OCI-M2 (cell line): ENCODE results near the gene TRPM1.

Experiments used
- DNase-seq: peaks from one replicate; lab custom pipeline; 2025; ENCODE audit not compliant: unreplicated experiment; lab: John Stamatoyannopoulos, UW

TRPM1 gene

GRCh38 chr15:31049682-31050615 is 51.6 kb downstream of the TRPM1 start:
- no peak for DNase-seq

- no peak for DNase-seq
These were observed 52.4 kb downstream of the TRPM1 start for GRCh38 chr15:31049111-31049510.

- DNase-seq = no peak
These were observed 54.1 kb downstream of the TRPM1 start for GRCh38 chr15:31047437-31047836.

- no peak for DNase-seq
These were observed 54.7 kb downstream of the TRPM1 start for GRCh38 chr15:31046759-31047359.

- DNase-seq = no peak
These were observed 55.9 kb downstream of the TRPM1 start for GRCh38 chr15:31045606-31046005.

GRCh38 chr15:31042751-31043150 is 58.8 kb downstream of the TRPM1 start:
- no peak for DNase-seq

DNA sequence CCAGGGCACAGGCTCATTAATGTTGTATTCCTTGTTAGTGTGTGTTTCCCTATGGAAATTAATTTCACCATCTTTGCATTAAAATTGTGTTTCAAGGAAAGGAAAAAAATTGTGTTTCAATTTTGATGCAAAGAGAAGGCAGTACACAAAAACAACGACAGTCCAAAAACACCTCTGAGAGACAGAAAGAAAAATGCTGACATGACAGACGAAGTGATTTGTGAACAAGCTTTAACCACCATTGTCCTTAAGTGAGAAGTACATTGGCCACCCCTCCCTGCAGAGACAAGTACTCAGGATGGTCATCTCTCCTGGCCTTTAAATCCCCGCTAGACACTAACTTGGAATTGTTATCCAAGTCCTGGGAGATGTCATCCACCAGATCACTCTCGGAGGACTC is 59.9 kb downstream of the TRPM1 start:
- DNase-seq = no peak

DNA sequence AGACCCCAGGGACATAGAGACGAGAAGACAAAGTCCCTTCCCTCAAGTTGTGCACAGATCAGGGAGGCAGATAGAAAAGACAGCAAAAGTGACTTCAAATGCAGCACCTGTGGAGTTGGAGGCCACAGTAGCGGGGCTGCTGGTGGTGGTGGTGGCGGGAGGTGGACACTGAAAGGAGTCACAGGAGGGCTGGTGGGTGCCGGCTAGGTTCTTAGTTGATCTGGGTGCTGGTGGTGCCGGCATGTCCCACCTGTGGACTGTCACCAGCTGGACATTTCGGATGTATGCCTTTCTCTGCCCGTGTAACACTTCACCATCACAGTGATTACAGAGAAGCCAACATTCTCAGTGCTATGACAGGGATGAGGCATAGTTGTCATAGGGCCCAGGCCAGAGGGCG is 60.9 kb downstream of the TRPM1 start:
- no peak for DNase-seq

GRCh38 chr15:31039961-31040360 is 61.6 kb downstream of the TRPM1 start:
- DNase-seq = no peak

DNA sequence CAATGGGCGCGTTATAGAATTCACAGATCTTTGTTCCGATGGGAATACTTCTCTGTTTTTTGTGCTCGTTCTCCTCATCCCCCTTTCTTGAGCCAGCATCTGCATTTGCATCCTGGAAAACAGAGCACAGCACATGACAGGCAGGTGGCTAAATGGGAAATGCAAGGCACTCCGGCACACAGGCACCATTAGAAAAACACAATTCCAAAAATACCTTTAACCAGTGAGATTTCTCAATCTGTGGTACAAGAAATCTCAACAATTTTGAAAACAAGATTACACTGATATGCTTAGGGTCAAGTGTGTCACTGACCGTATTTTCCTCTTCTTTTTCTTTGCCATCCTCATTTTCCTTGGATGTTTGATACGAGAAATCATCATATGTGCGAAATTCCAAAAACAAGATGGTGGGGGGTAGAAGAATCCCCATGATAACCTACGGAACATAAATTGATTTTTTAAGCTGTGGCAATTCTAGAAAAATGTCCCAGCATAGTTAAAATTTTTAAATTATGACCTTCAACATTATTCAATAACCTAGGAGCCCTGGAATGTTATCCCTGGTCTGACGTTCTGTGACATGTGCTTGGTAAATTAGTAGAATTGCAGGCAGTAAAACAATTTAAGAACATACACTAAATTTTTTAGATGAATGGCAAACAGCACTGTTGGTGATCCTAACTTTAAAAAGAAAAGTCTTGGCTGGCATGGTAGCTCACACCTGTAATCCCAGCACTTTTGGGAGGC is 63.6 kb downstream of the TRPM1 start:
- no peak for DNase-seq

GRCh38 chr15:31036783-31037182 is 64.7 kb downstream of the TRPM1 start:
- DNase-seq = no peak

DNA sequence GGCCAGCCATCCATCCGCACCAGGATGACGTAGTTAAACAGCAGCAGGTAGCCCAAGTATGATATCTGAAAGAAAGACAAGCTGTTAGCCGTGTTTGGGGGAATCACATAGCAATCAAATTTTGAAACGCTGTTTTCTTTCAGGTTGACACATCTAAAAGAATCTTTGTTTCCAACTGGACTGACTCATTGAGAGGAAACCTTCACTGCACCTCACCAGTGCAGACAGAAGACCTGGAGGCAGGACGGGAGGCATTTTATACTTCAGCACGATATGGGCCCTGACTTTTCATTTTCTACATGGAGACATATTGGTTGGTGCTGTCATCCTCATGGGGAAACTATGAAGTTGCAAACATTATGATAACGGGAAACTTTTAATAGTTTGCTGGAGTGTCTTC is 65.9 kb downstream of the TRPM1 start:
- DNase-seq = no peak

- DNase-seq = no peak
These were observed 67.4 kb downstream of the TRPM1 start for GRCh38 chr15:31034152-31034551.

GRCh38 chr15:31032961-31033371 is 68.6 kb downstream of the TRPM1 start:
- no peak for DNase-seq

GRCh38 chr15:31031471-31032067 is 70.0 kb downstream of the TRPM1 start:
- no peak for DNase-seq

GRCh38 chr15:31027910-31028578 is 73.5 kb downstream of the TRPM1 start:
- no peak for DNase-seq

- no peak for DNase-seq
These were observed 75.5 kb downstream of the TRPM1 start for GRCh38 chr15:31025996-31026395.

- DNase-seq = no peak
These were observed 76.5 kb downstream of the TRPM1 start for GRCh38 chr15:31024979-31025378.

- no peak for DNase-seq
These were observed 77.2 kb downstream of the TRPM1 start for GRCh38 chr15:31024330-31024729.

GRCh38 chr15:31023841-31024240 is 77.7 kb downstream of the TRPM1 start:
- no peak for DNase-seq
